ENCODE measurements around the gene TH.

Gene TH

GRCh38 chr11:2200957-2201519 is 29.4 kb upstream of the TH start:
- Histone ChIP-seq H3K4me1 (ENCODE audit: insufficient read depth, low read length, severe bottlenecking) (no peaks in the 10 kb centered on the region), H3K9me2 (ENCODE audit: low read depth, low read length) (no peaks in the 10 kb centered on the region), H3K27ac (ENCODE audit: low read depth, low read length, poor library complexity, severe bottlenecking) (no peak overlapping the region), H4K20me1 (ENCODE audit: insufficient read depth, low read length) (no peaks in the 10 kb centered on the region), H2AFZ (ENCODE audit: low read length) (no peak overlapping the region), H3K9ac (ENCODE audit: low read length) (no peak overlapping the region), H3K4me3 (ENCODE audit: low read depth, low read length, poor library complexity, severe bottlenecking) (no peak overlapping the region), H3K4me2 (ENCODE audit: low read length) (no peak overlapping the region), H3K27me3 (ENCODE audit: insufficient read depth, low read length) (no peaks in the 10 kb centered on the region), H3K9me3 (ENCODE audit: low read length) (no peaks in the 10 kb centered on the region), H3K36me3 (ENCODE audit: insufficient read depth, low read length) (no peaks in the 10 kb centered on the region), H3F3A (ENCODE audit: insufficient read depth, low read length) (no peaks in the 10 kb centered on the region), H3K79me2 (ENCODE audit: insufficient read depth, low read length) (no peaks in the 10 kb centered on the region)
- TF ChIP-seq EZH2 (IDR thresholded peaks at IDR 0.05; ENCODE audit: borderline replicate concordance, low read length): no peak
- no peak for TF ChIP-seq CTCF (IDR thresholded peaks at IDR 0.05; ENCODE audit: low read length)

GRCh38 chr11:2200536-2200935 is 28.9 kb upstream of the TH start:
- TF ChIP-seq CTCF (IDR thresholded peaks at IDR 0.05; ENCODE audit: low read length) (no peak), EZH2 (IDR thresholded peaks at IDR 0.05; ENCODE audit: borderline replicate concordance, low read length) (no peak)
- H3K9me3 ChIP-seq (ENCODE audit: low read length): no peaks in the 10 kb centered on the region
- H3K9ac ChIP-seq (ENCODE audit: low read length): no peak overlapping the region
- no peaks in the 10 kb centered on the region for H3K27me3 ChIP-seq (ENCODE audit: insufficient read depth, low read length)
- no peak overlapping the region for H3K27ac ChIP-seq (ENCODE audit: low read depth, low read length, poor library complexity, severe bottlenecking)
- no peak overlapping the region for H3K4me2 ChIP-seq (ENCODE audit: low read length)
- no peaks in the 10 kb centered on the region for H3K4me1 ChIP-seq (ENCODE audit: insufficient read depth, low read length, severe bottlenecking)
- H3F3A ChIP-seq (ENCODE audit: insufficient read depth, low read length): no peaks in the 10 kb centered on the region
- no peak overlapping the region for H3K4me3 ChIP-seq (ENCODE audit: low read depth, low read length, poor library complexity, severe bottlenecking)
- H3K36me3 ChIP-seq (ENCODE audit: insufficient read depth, low read length): no peaks in the 10 kb centered on the region
- H2AFZ ChIP-seq (ENCODE audit: low read length): no peak overlapping the region
- no peaks in the 10 kb centered on the region for H3K9me2 ChIP-seq (ENCODE audit: low read depth, low read length)
- H3K79me2 ChIP-seq (ENCODE audit: insufficient read depth, low read length): no peaks in the 10 kb centered on the region
- H4K20me1 ChIP-seq (ENCODE audit: insufficient read depth, low read length): no peaks in the 10 kb centered on the region

DNA sequence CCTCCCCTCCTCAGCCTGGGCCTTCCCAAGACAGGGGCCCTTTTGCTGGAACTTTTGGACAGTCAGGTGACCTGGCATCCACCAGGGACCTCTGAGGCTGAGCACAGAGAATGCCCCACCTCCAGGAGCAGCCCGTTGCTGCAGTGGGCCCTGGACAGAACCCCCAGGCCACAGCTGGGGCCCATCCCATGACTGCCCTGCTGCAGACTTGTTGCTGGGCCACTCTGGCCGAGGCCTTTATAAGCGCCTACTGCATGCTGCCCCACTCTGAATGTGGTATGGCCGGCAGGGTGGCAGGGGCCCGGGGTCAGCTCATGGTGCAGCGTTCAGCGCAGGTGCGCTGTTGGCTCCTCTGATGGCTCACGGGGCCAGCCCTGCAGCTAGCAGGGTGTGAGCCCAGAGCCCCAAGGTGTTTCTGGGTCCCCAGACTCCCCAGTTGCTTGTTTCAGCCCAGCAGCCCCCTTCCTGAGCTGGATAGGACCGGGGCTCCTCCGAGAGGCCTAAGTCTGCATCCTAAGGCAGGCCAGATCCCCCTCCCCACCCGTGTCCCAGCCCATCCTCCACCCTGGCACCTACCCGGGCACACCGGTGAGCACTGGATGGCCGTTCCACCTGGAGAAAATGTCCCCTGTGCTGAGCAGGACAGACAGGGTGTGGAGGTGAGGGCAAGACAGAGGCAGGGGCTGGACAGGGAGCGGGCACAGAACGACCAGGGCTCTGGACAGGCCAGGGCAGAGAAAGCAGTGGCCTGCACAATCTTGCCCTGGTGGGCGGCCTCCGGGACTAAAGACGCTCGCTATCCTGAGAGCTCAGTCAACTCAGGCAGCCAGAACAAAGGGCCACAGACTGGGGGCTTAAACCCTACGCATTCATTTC is 28.1 kb upstream of the TH start:
- Histone ChIP-seq H3K4me1 (ENCODE audit: insufficient read depth, low read length, severe bottlenecking) (no peaks in the 10 kb centered on the region), H3K36me3 (ENCODE audit: insufficient read depth, low read length) (no peaks in the 10 kb centered on the region), H3K9ac (ENCODE audit: low read length) (no peak overlapping the region), H3K9me3 (ENCODE audit: low read length) (no peaks in the 10 kb centered on the region), H3K27me3 (ENCODE audit: insufficient read depth, low read length) (no peaks in the 10 kb centered on the region), H2AFZ (ENCODE audit: low read length) (no peak overlapping the region), H3K79me2 (ENCODE audit: insufficient read depth, low read length) (no peaks in the 10 kb centered on the region), H3K4me3 (ENCODE audit: low read depth, low read length, poor library complexity, severe bottlenecking) (no peak overlapping the region), H4K20me1 (ENCODE audit: insufficient read depth, low read length) (no peaks in the 10 kb centered on the region), H3K4me2 (ENCODE audit: low read length) (no peak overlapping the region), H3K27ac (ENCODE audit: low read depth, low read length, poor library complexity, severe bottlenecking) (no peak overlapping the region), H3F3A (ENCODE audit: insufficient read depth, low read length) (no peaks in the 10 kb centered on the region), H3K9me2 (ENCODE audit: low read depth, low read length) (no peaks in the 10 kb centered on the region)
- no peak for TF ChIP-seq CTCF (IDR thresholded peaks at IDR 0.05; ENCODE audit: low read length)
- TF ChIP-seq EZH2 (IDR thresholded peaks at IDR 0.05; ENCODE audit: borderline replicate concordance, low read length): no peak
